ENCODE results near the gene CUTA.

CUTA gene

GRCh38 chr6:33397541-33397940 is 20.4 kb downstream of the CUTA start:
- peaks cover 39% of the 10 kb centered on the region for H3K4me1 ChIP-seq (ENCODE audit: insufficient read depth, low read length, poor library complexity, severe bottlenecking)
- no peak overlapping the region for H2AFZ ChIP-seq (ENCODE audit: low read length)

GRCh38 chr6:33392979-33393378 is 24.9 kb downstream of the CUTA start:
- H4K20me1 ChIP-seq (ENCODE audit: insufficient read depth, low read length, poor library complexity, severe bottlenecking), result peaks cover 33% of the 10 kb centered on the region
- H2AFZ ChIP-seq (ENCODE audit: low read length), result no peak overlapping the region

More at GRCh38 chr6:33397541-33397940, 20.4 kb downstream of the CUTA start:
- Histone ChIP-seq H3K4me2 (ENCODE audit: low read depth, low read length, poor library complexity, severe bottlenecking) (peak overlapping the region; percentile 10), H3K36me3 (ENCODE audit: insufficient read depth, low read length) (peaks cover 46% of the 10 kb centered on the region; the same call in 1 of the 2 replicates), H3K27me3 (ENCODE audit: insufficient read depth, low read length, poor library complexity, severe bottlenecking) (no peaks in the 10 kb centered on the region), H3K9me2 (replicated peaks; ENCODE audit: low read depth, low read length) (no peaks in the 10 kb centered on the region), H3K9ac (ENCODE audit: low read depth, low read length, poor library complexity, severe bottlenecking) (peak overlapping the region; percentile 6), H4K20me1 (ENCODE audit: insufficient read depth, low read length, poor library complexity, severe bottlenecking) (peaks cover 44% of the 10 kb centered on the region), H3K79me2 (ENCODE audit: insufficient read depth, low read length) (peaks cover 95% of the 10 kb centered on the region), H3K9me3 (ENCODE audit: insufficient read depth, low read depth, low read length) (no peaks in the 10 kb centered on the region), H3F3A (ENCODE audit: low read depth) (no peaks in the 10 kb centered on the region), H3K4me3 (ENCODE audit: low read length, poor library complexity, severe bottlenecking) (no peak overlapping the region)
- TF ChIP-seq CTCF (conservative IDR thresholded peaks at IDR 0.05; ENCODE audit: low read length) (no peak), EZH2phosphoT487 (IDR thresholded peaks at IDR 0.05; ENCODE audit: borderline replicate concordance) (no peak)

GRCh38 chr6:33392595-33392948 is 25.3 kb downstream of the CUTA start:
- Histone ChIP-seq H4K20me1 (ENCODE audit: insufficient read depth, low read length, poor library complexity, severe bottlenecking) (peaks cover 29% of the 10 kb centered on the region), H3K4me1 (ENCODE audit: insufficient read depth, low read length, poor library complexity, severe bottlenecking) (peaks cover 44% of the 10 kb centered on the region), H3K9me2 (replicated peaks; ENCODE audit: low read depth, low read length) (no peaks in the 10 kb centered on the region), H3F3A (ENCODE audit: low read depth) (no peaks in the 10 kb centered on the region), H3K27me3 (ENCODE audit: insufficient read depth, low read length, poor library complexity, severe bottlenecking) (no peaks in the 10 kb centered on the region), H3K36me3 (ENCODE audit: insufficient read depth, low read length) (peaks cover 3% of the 10 kb centered on the region; the same call in 1 of the 2 replicates), H3K79me2 (ENCODE audit: insufficient read depth, low read length) (peaks cover 59% of the 10 kb centered on the region), H2AFZ (ENCODE audit: low read length) (no peak overlapping the region), H3K4me3 (ENCODE audit: low read length, poor library complexity, severe bottlenecking) (peak overlapping the region; percentile 82), H3K4me2 (ENCODE audit: low read depth, low read length, poor library complexity, severe bottlenecking) (peak overlapping the region; percentile 97), H3K9me3 (ENCODE audit: insufficient read depth, low read depth, low read length) (no peaks in the 10 kb centered on the region), H3K9ac (ENCODE audit: low read depth, low read length, poor library complexity, severe bottlenecking) (peak overlapping the region; percentile 89)
- TF ChIP-seq CTCF (conservative IDR thresholded peaks at IDR 0.05; ENCODE audit: low read length) (no peak), EZH2phosphoT487 (IDR thresholded peaks at IDR 0.05; ENCODE audit: borderline replicate concordance) (no peak)

More at GRCh38 chr6:33392979-33393378, 24.9 kb downstream of the CUTA start:
- H3F3A ChIP-seq (ENCODE audit: low read depth), result no peaks in the 10 kb centered on the region
- H3K4me3 ChIP-seq (ENCODE audit: low read length, poor library complexity, severe bottlenecking), result peak overlapping the region; percentile 82
- H3K4me2 ChIP-seq (ENCODE audit: low read depth, low read length, poor library complexity, severe bottlenecking), result peak overlapping the region; percentile 97
- H3K9me2 ChIP-seq (replicated peaks; ENCODE audit: low read depth, low read length), result no peaks in the 10 kb centered on the region
- peaks cover 63% of the 10 kb centered on the region for H3K79me2 ChIP-seq (ENCODE audit: insufficient read depth, low read length)
- peak overlapping the region; percentile 89 for H3K9ac ChIP-seq (ENCODE audit: low read depth, low read length, poor library complexity, severe bottlenecking)
- H3K4me1 ChIP-seq (ENCODE audit: insufficient read depth, low read length, poor library complexity, severe bottlenecking), result peaks cover 48% of the 10 kb centered on the region
- TF ChIP-seq CTCF (conservative IDR thresholded peaks at IDR 0.05; ENCODE audit: low read length) (no peak), EZH2phosphoT487 (IDR thresholded peaks at IDR 0.05; ENCODE audit: borderline replicate concordance) (no peak)
- H3K27me3 ChIP-seq (ENCODE audit: insufficient read depth, low read length, poor library complexity, severe bottlenecking), result no peaks in the 10 kb centered on the region
- H3K36me3 ChIP-seq (ENCODE audit: insufficient read depth, low read length), result peaks cover 7% of the 10 kb centered on the region; the same call in 1 of the 2 replicates
- no peaks in the 10 kb centered on the region for H3K9me3 ChIP-seq (ENCODE audit: insufficient read depth, low read depth, low read length)
